HepG2 (cell line): Measurements from ENCODE around the gene KCNS1. TPM values are rescaled to one million over a fixed set of nuclear protein-coding genes. Genes with fewer than 3 reads are reported as not detected.

Experiments
- ATAC-seq: fragments of 200-7000 bp; cut with Tn5 transposase; 3 replicates; pipeline ENCODE4 v1.9.1; 2020; ENCODE audit warnings: mild to moderate bottlenecking, moderate library complexity
- BruUV-seq: library from RNA; stranded (reverse); fragments of 400-500 nt; replicated peaks from 2 replicates; lab custom pipeline; 2021; lab: Mats Ljungman, UMichigan
- CTCF ChIA-PET: fragments of 300-600 bp; formaldehyde crosslinking; extraction: SDS; loops from one replicate; lab custom pipeline; 2021; ENCODE audit warnings: low total read pairs, inconsistent platforms, low intra/inter-chr PET ratio; lab: Yijun Ruan, JAX
- POLR2A ChIA-PET: fragments of 350-600 bp; sonication (Branson Sonifier 250); formaldehyde crosslinking; loops from one replicate; lab custom pipeline; 2020; ENCODE audit warnings: antibody characterized with exemption, inconsistent platforms; lab: Yijun Ruan, JAX
- DNase-seq: peaks from one replicate; pipeline ENCODE4 v3.0.0-alpha.2; 2015; ENCODE audit warnings: low spot score
- FAIRE-seq: peaks from 3 replicates; lab custom pipeline; 2011; peaks lifted over from hg19 to GRCh38; lab: Jason Lieb, UNC
- H2AFZ ChIP-seq: one replicate; pipeline ENCODE4 v1.6.1; 2011; ENCODE audit warnings: low read length, inconsistent platforms
- H3K27ac ChIP-seq: fragments of 300-600 bp; 3 replicates; pipeline ENCODE4 v1.8.0; 2011; ENCODE audit warnings: mixed run types, mild to moderate bottlenecking, mixed read lengths, low read length, inconsistent platforms; ENCODE audit not compliant: insufficient read depth; ENCODE audit errors: extremely low read length
- H3K27me3 ChIP-seq, 2 experiments: fragments of 200-600 bp in 1 of 2; 2 replicates in 1 of 2; 3 replicates in 1 of 2; pipeline versions ENCODE4 v1.6.0 to v1.8.0; 2011; ENCODE audit warnings: low read length in 2 of 2, mild to moderate bottlenecking in 2 of 2, moderate library complexity in 2 of 2, inconsistent platforms in 1 of 2; ENCODE audit not compliant: insufficient read depth in 2 of 2, control insufficient read depth in 1 of 2
- H3K36me3 ChIP-seq, 2 experiments: fragments of 200-600 bp in 1 of 2; replicated peaks in 1 of 2; 2 replicates in 1 of 2; 3 replicates in 1 of 2; pipeline versions ENCODE4 v1.5.1 to v1.8.0; 2011; ENCODE audit warnings: low read length in 2 of 2, inconsistent platforms in 1 of 2; ENCODE audit not compliant: insufficient read depth in 2 of 2, control insufficient read depth in 1 of 2
- H3K4me1 ChIP-seq: 2 replicates; pipeline ENCODE4 v1.5.1; 2012; ENCODE audit warnings: low read length, inconsistent platforms; ENCODE audit not compliant: insufficient read depth
- H3K4me2 ChIP-seq: 2 replicates; pipeline ENCODE4 v1.6.0; 2011; ENCODE audit warnings: low read depth, low read length, inconsistent platforms
- H3K4me3 ChIP-seq, 3 experiments: fragments of 200-600 bp in 1 of 3; sonication (generic), shearing (Covaris generic) in 1 of 3; replicated peaks in 1 of 3; 2 replicates each; pipeline ENCODE4 v1.5.1; 2011 to 2016; ENCODE audit warnings: low read length in 3 of 3, inconsistent platforms in 2 of 3, low read depth in 2 of 3, mild to moderate bottlenecking in 2 of 3, control low read depth in 1 of 3, mixed read lengths in 1 of 3; ENCODE audit not compliant: insufficient read depth in 1 of 3
- H3K79me2 ChIP-seq: one replicate; pipeline ENCODE4 v1.6.1; 2011; ENCODE audit warnings: low read length, inconsistent platforms; ENCODE audit not compliant: insufficient read depth
- H3K9ac ChIP-seq: 2 replicates; pipeline ENCODE4 v1.6.0; 2011; ENCODE audit warnings: mild to moderate bottlenecking, low read depth, low read length, inconsistent platforms; ENCODE audit not compliant: insufficient read depth
- H3K9me3 ChIP-seq: 2 replicates; pipeline ENCODE4 v1.5.1; 2012; ENCODE audit warnings: mild to moderate bottlenecking, low read length
- H4K20me1 ChIP-seq: 2 replicates; pipeline ENCODE4 v1.6.0; 2011; ENCODE audit warnings: inconsistent platforms, mild to moderate bottlenecking, low read length, moderate library complexity; ENCODE audit not compliant: insufficient read depth
- CREM ChIP-seq, 2 experiments: sonication (generic) in 1 of 2; formaldehyde crosslinking in 1 of 2; IDR thresholded peaks; 2 replicates each; pipeline versions ENCODE4 v1.4.0 to v1.6.1; 2016 to 2020; ENCODE audit warnings: antibody characterized with exemption in 1 of 2, mild to moderate bottlenecking in 1 of 2, missing genetic modification reagents in 1 of 2
- MAFF ChIP-seq: IDR thresholded peaks from 2 replicates; pipeline ENCODE4 v1.6.1; 2011; ENCODE audit warnings: low read depth, low read length, improper control_type of control experiment
- RAD21 ChIP-seq: fragments of 450-650 bp; formaldehyde crosslinking; IDR thresholded peaks from 2 replicates; pipeline ENCODE4 v1.5.0; 2020; ENCODE audit warnings: mild to moderate bottlenecking
- ZKSCAN5 ChIP-seq: sonication (generic); formaldehyde crosslinking; IDR thresholded peaks from 2 replicates; pipeline ENCODE4 v1.5.1; 2020; ENCODE audit warnings: mild to moderate bottlenecking, missing genetic modification reagents
- ZNF143 ChIP-seq: sonication (generic); formaldehyde crosslinking; IDR thresholded peaks from 2 replicates; pipeline ENCODE4 v1.4.0; 2020; ENCODE audit warnings: missing genetic modification reagents
- ZNF724P ChIP-seq: sonication (generic); formaldehyde crosslinking; IDR thresholded peaks from 2 replicates; pipeline ENCODE4 v1.8.0; 2022; ENCODE audit warnings: missing genetic modification reagents, borderline replicate concordance
- ZNF841 ChIP-seq: sonication (generic); formaldehyde crosslinking; IDR thresholded peaks from 2 replicates; pipeline ENCODE4 v1.8.1; 2023; ENCODE audit warnings: missing genetic modification reagents, borderline replicate concordance
- WGBS: methylation state at CpG from one replicate; pipeline ENCODE4 v1.1.6; 2017; ENCODE audit warnings: low lambda C conversion rate; 5-methylcytosine and 5-hydroxymethylcytosine counted together
- in situ Hi-C: cut with HindIII; loops from 2 replicates; pipeline ENCODE4 v1.10.0; 2017; ENCODE audit warnings: low pct_unique_long_range_greater_than_20kb; ENCODE audit not compliant: extremely low pct_ligation_motif_present
- intact Hi-C: fragments of 100-400 bp; cut with micrococcal nuclease; formaldehyde crosslinking; loops from one replicate; pipeline ENCODE4 v1.10.0; 2022; ENCODE audit not compliant: unreplicated experiment
- polyA plus RNA-seq, 8 experiments: library from polyadenylated mRNA; depleted of rRNA in 3 of 8; stranded (reverse) in 7 of 8; unstranded in 1 of 8; fragments of >200 nt; fragmentation: Illumina TruSeq in 4 of 8; extraction: Trizol in 4 of 8; gene quantifications; 2 replicates each; pipeline versions ENCODE4 v1.2.1 to v1.2.3, GENCODE V29; 2011 to 2016; ENCODE audit warnings: low read depth in 4 of 8, missing spikeins in 1 of 8, mixed read lengths in 1 of 8; ENCODE audit not compliant: insufficient read depth in 1 of 8
- total RNA-seq, 5 experiments: library from RNA; depleted of rRNA; stranded (reverse); fragments of >200 nt; fragmentation: Illumina TruSeq; extraction: Trizol; gene quantifications; 2 replicates each; pipeline ENCODE4 v1.2.3, GENCODE V29; 2016; ENCODE audit warnings: low read depth in 1 of 5
- TF ChIP-seq, protein P1 (sequence below): IDR thresholded peaks from 2 replicates; pipeline ENCODE4 v1.6.1; 2016; ENCODE audit warnings: mild to moderate bottlenecking
- TF ChIP-seq, protein P2 (sequence below): sonication (generic); formaldehyde crosslinking; IDR thresholded peaks from 2 replicates; pipeline ENCODE4 v1.5.0; 2020; ENCODE audit warnings: mild to moderate bottlenecking, missing genetic modification reagents, moderate library complexity

The KCNS1 gene
- total and polyA plus RNA-seq, 2 of the 13 experiments (the other 11 are each of a cell fraction or from before 2014, with no cell fraction given) = 0.03 TPM; not detected in 1

GRCh38 chr20:45128099-45128498 lies 27.2 kb upstream of the KCNS1 start (continued):
- no peak for TF ChIP-seq CREM (IDR thresholded peaks at IDR 0.05)
- TF ChIP-seq CREM (CRISPR knock-in tag; IDR thresholded peaks at IDR 0.05) = no peak
- TF ChIP-seq, protein P1, sequence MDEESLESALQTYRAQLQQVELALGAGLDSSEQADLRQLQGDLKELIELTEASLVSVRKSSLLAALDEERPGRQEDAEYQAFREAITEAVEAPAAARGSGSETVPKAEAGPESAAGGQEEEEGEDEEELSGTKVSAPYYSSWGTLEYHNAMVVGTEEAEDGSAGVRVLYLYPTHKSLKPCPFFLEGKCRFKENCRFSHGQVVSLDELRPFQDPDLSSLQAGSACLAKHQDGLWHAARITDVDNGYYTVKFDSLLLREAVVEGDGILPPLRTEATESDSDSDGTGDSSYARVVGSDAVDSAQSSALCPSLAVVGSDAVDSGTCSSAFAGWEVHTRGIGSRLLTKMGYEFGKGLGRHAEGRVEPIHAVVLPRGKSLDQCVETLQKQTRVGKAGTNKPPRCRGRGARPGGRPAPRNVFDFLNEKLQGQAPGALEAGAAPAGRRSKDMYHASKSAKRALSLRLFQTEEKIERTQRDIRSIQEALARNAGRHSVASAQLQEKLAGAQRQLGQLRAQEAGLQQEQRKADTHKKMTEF (CRISPR knock-in tag) = no peak
- TF ChIP-seq MAFF = peak; percentile 29; the same call in 1 of the 2 replicates

GRCh38 chr20:45124365-45124764 lies 23.4 kb upstream of the KCNS1 start, which contains the start of gene WFDC12:
TSS of gene WFDC12 (minus strand) at chr20:45124465. CDS start at chr20:45124447, 18 bp downstream.
- H3K4me2 ChIP-seq = no peak within 1 kb of the TSS
- H4K20me1 ChIP-seq = no peaks in the 10 kb centered on the region
- intact Hi-C loops = no loop called here
- no peak within 1 kb of the TSS for H3K9ac ChIP-seq
- no peak for TF ChIP-seq ZNF724P (CRISPR knock-in tag)
- TF ChIP-seq ZKSCAN5 (CRISPR knock-in tag) = no peak
- TF ChIP-seq, protein P2, sequence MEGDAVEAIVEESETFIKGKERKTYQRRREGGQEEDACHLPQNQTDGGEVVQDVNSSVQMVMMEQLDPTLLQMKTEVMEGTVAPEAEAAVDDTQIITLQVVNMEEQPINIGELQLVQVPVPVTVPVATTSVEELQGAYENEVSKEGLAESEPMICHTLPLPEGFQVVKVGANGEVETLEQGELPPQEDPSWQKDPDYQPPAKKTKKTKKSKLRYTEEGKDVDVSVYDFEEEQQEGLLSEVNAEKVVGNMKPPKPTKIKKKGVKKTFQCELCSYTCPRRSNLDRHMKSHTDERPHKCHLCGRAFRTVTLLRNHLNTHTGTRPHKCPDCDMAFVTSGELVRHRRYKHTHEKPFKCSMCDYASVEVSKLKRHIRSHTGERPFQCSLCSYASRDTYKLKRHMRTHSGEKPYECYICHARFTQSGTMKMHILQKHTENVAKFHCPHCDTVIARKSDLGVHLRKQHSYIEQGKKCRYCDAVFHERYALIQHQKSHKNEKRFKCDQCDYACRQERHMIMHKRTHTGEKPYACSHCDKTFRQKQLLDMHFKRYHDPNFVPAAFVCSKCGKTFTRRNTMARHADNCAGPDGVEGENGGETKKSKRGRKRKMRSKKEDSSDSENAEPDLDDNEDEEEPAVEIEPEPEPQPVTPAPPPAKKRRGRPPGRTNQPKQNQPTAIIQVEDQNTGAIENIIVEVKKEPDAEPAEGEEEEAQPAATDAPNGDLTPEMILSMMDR (CRISPR knock-in tag) = peak; percentile 26; the same call in 1 of the 2 replicates
- TF ChIP-seq ZNF143 = no peak
- no peak for TF ChIP-seq RAD21 (CRISPR knock-in tag)
- TF ChIP-seq ZNF841 (CRISPR knock-in tag) = no peak
- TF ChIP-seq, all 625 proteins: peak for 1
- DNase-seq (no peak), ATAC-seq (no peak; the same call in 2 of the 3 replicates), FAIRE-seq (no peak)
- Histone ChIP-seq H3K27ac (no peak within 1 kb of the TSS), H3K4me1 (peaks cover 7% of the 10 kb centered on the region; the same call in 1 of the 2 replicates), H3K9me3 (no peaks in the 10 kb centered on the region), H3K27me3 (peaks cover 1 to 6% of the 10 kb centered on the region in 2 experiments; a peak in 2 of 5 replicates), H3K4me3 (no peak within 1 kb of the TSS), H3K79me2 (no peaks in the 10 kb centered on the region), H3K36me3 (no peaks in the 10 kb centered on the region), H2AFZ (no peak within 1 kb of the TSS)
- no TSS peak for BruUV-seq
- 4% methylated on average over 5 of the region's 6 CpGs for WGBS
- in situ Hi-C loops = no loop called here
- POLR2A ChIA-PET = no interaction called here
- CTCF ChIA-PET = no interaction called here
